Activated CD4-positive, alpha-beta T cell treated with anti-CD3 and anti-CD28 coated beads, Interleukin-2, amount 50 U/mL, for 4 hours (primary cell): ENCODE measurements around the gene TEDC2.
"Not testable (repeated sequence)": the region's sequence is repeated elsewhere in the genome, so short reads cannot be mapped to it uniquely, and the experiment has no call there.

Source experiments
- DNase-seq, 2 experiments: peaks; one replicate each; pipeline ENCODE4 v3.0.0-alpha.2; 2020

TEDC2 gene

GRCh38 chr16:2478279-2478678 lies 18.4 kb downstream of the TEDC2 start:
- no peak for DNase-seq

- DNase-seq = not testable (repeated sequence)
These were observed 20.1 kb downstream of the TEDC2 start for GRCh38 chr16:2479996-2480395.

GRCh38 chr16:2480948-2481347 lies 21.0 kb downstream of the TEDC2 start:
- no peak for DNase-seq

GRCh38 chr16:2481676-2482075 lies 21.8 kb downstream of the TEDC2 start:
- DNase-seq = no peak

GRCh38 chr16:2482249-2482648 lies 22.3 kb downstream of the TEDC2 start:
- DNase-seq = no peak

- DNase-seq = no peak
These were observed 23.0 kb downstream of the TEDC2 start for GRCh38 chr16:2482708-2483534.

GRCh38 chr16:2483939-2484897 lies 24.3 kb downstream of the TEDC2 start:
- DNase-seq = no peak

- no peak for DNase-seq
These were observed 25.1 kb downstream of the TEDC2 start for GRCh38 chr16:2484898-2485508.

- no peak for DNase-seq
These were observed 26.1 kb downstream of the TEDC2 start for GRCh38 chr16:2485811-2486507.

GRCh38 chr16:2486645-2487516 lies 27.0 kb downstream of the TEDC2 start:
- peak; percentile 77 to 81 for DNase-seq

GRCh38 chr16:2487517-2487842 lies 27.6 kb downstream of the TEDC2 start:
- no peak for DNase-seq

- no peak for DNase-seq
These were observed 28.1 kb downstream of the TEDC2 start for GRCh38 chr16:2487903-2488531.

GRCh38 chr16:2489581-2489980 lies 29.7 kb downstream of the TEDC2 start:
- no peak for DNase-seq

GRCh38 chr16:2490190-2491105 lies 30.5 kb downstream of the TEDC2 start:
- no peak for DNase-seq

GRCh38 chr16:2492292-2492691 lies 32.4 kb downstream of the TEDC2 start:
- no peak for DNase-seq

- no peak for DNase-seq
These were observed 33.7 kb downstream of the TEDC2 start for GRCh38 chr16:2493605-2494004.

GRCh38 chr16:2494616-2495015 lies 34.7 kb downstream of the TEDC2 start:
- no peak for DNase-seq

GRCh38 chr16:2495041-2495440 lies 35.1 kb downstream of the TEDC2 start:
- DNase-seq = no peak

GRCh38 chr16:2496223-2497115 lies 36.6 kb downstream of the TEDC2 start:
- DNase-seq = no peak
